Lung (tissue), 12 donors: ENCODE data around the gene DNAJC15. TPM values are rescaled to one million over a fixed set of nuclear protein-coding genes. Genes with fewer than 3 reads are reported as not detected.

ENCODE experiments used
- ATAC-seq: fragments of 200-7000 bp; cut with Tn5 transposase; one replicate; pipeline ENCODE4 v1.9.1; 2020; ENCODE audit warnings: moderate number of reproducible peaks; ENCODE audit not compliant: insufficient read depth, low FRiP score
- DNase-seq, 3 donors: peaks; one replicate each; pipeline ENCODE4 v3.0.0-alpha.2; 2013 to 2017
- H3K27ac ChIP-seq, 2 donors: one replicate each; pipeline ENCODE4 v1.5.1; 2013; ENCODE audit warnings: mild to moderate bottlenecking in 2 of 2, moderate library complexity in 2 of 2, control low read depth in 1 of 2, inconsistent platforms in 1 of 2, low read depth in 1 of 2, low read length in 1 of 2
- H3K27me3 ChIP-seq, 3 donors: one replicate each; pipeline ENCODE4 v1.5.1; 2013; ENCODE audit warnings: low read length in 2 of 3; ENCODE audit not compliant: control insufficient read depth in 3 of 3, insufficient read depth in 3 of 3
- H3K36me3 ChIP-seq, 4 donors: one replicate each; pipeline ENCODE4 v1.5.1; 2013; ENCODE audit warnings: low read length in 4 of 4, mild to moderate bottlenecking in 1 of 4, moderate library complexity in 1 of 4; ENCODE audit not compliant: control insufficient read depth in 4 of 4, insufficient read depth in 4 of 4
- H3K4me1 ChIP-seq, 5 donors: one replicate each; pipeline ENCODE4 v1.5.1; 2013; ENCODE audit warnings: low read length in 5 of 5, mild to moderate bottlenecking in 2 of 5, moderate library complexity in 1 of 5; ENCODE audit not compliant: control insufficient read depth in 5 of 5, insufficient read depth in 5 of 5
- H3K4me3 ChIP-seq: one replicate; pipeline ENCODE4 v1.5.1; 2013; ENCODE audit warnings: mild to moderate bottlenecking, control low read depth, moderate library complexity
- H3K9ac ChIP-seq, 2 donors: one replicate each; pipeline ENCODE4 v1.5.1; 2013; ENCODE audit warnings: low read length in 2 of 2, control low read depth in 1 of 2; ENCODE audit not compliant: insufficient read depth in 1 of 2
- H3K9me3 ChIP-seq, 4 donors: one replicate each; pipeline ENCODE4 v1.5.1; 2013; ENCODE audit warnings: low read length in 3 of 4, mild to moderate bottlenecking in 1 of 4, moderate library complexity in 1 of 4; ENCODE audit not compliant: control insufficient read depth in 4 of 4, insufficient read depth in 3 of 4
- CTCF ChIP-seq: IDR thresholded peaks from 2 replicates; pipeline ENCODE4 v1.5.1; 2012; ENCODE audit warnings: mild to moderate bottlenecking; ENCODE audit errors: control extremely low read depth, extremely low read depth
- WGBS, 2 donors: extraction: QIAGEN DNeasy Blood & Tissue Kit; methylation state at CpG; one replicate each; pipeline ENCODE4 v1.1.7; 2013; 5-methylcytosine and 5-hydroxymethylcytosine counted together
- polyA plus RNA-seq, 2 donors: library from polyadenylated mRNA; stranded (reverse); fragments of 200-250 nt; gene quantifications; one replicate each; pipeline ENCODE4 v1.2.1, GENCODE V29; 2013
- total RNA-seq, 2 donors: library from RNA; depleted of rRNA in 1 of 2; stranded (reverse); fragments of >200 nt in 1 of 2; gene quantifications; one replicate each; pipeline ENCODE4 v1.2.1, GENCODE V29; 2014 to 2021
- donor health status: control.
- donor health status: control.
- donor health status: Bipolar disorder and iron deficiency.
- donor health status: healthy.
- donor health status: DM: yes; HTN: yes; CAD: no.

Gene DNAJC15
- total and polyA plus RNA-seq, 4 donors = 16.8 to 21.8 (median 19.2) TPM

DNA sequence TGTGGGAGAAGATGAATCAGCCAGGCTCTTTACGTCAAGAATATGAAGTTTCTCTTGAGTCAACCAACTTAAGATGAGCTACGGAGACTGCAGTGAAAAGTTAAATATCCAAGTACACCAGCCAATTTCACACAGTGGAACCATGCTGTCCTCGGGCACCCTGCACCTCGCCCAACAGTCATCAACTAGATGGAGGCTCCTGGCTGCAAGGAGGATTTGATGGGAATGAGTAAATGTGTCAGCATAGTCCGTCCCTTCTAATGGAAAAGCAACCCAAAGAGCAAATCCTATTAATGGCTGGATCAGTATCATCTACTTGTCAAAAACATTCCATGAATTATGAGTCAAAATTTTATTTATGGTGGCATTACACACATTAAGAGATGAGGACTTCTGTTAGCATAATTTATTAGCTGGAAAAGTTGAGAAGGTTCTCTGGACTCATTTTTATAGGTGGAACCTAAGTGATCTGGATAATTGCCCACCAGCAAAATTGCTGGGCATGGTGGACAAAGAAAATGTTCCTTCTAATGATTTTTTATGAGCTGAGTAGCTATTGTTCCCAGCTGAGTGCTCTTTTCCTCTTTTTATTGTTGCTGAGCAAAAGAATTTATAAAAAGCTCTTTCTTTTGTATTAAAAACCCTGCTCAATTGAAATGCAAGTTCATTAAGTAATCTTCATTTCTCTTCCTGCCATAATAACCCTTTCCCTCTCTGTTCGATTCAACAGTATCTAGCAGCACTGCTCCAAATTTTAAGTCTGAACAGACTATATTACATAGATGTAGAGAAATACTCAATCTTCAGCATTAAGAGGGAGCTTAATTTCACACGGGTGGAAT is 88.4 kb downstream of the DNAJC15 start:
- 91 to 93% methylated on average over 7 of the region's 7 CpGs for WGBS, 2 donors
- Histone ChIP-seq H3K36me3 (peaks cover 0 to 5% (median 0%) of the 10 kb centered on the region in 4 donors), H3K9ac (no peak overlapping the region), H3K9me3 (no peaks in the 10 kb centered on the region), H3K27ac (no peak overlapping the region), H3K27me3 (no peaks in the 10 kb centered on the region), H3K4me3 (no peak overlapping the region), H3K4me1 (peaks cover 0 to 15% (median 0%) of the 10 kb centered on the region in 5 donors)
- TF ChIP-seq CTCF = no peak
- DNase-seq = no peak
- ATAC-seq = no peak

DNA sequence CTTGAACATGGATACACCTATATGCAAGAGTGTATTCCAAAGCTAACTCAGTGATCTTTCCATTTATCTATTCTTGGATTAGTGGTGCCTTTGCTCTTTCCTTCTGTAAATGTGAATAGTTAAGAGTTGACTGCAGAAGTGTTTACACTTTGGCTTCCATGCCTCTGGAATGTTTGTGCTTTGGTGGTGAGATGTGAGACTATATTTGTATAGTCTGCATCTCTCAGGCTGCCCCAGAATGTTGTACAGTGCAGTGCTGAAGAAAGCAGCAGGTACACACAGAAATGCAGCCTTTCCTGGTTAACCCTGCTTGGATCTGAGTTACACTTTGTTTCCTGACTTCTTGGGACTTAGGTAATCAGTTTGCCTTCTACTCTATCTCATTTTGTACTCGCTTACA is 90.2 kb downstream of the DNAJC15 start:
- peak; percentile 6 for ATAC-seq
- Histone ChIP-seq H3K36me3 (no peaks in the 10 kb centered on the region), H3K9me3 (no peaks in the 10 kb centered on the region), H3K4me3 (no peak overlapping the region), H3K27ac (no peak overlapping the region), H3K27me3 (no peaks in the 10 kb centered on the region), H3K4me1 (peaks cover 0 to 15% (median 0%) of the 10 kb centered on the region in 5 donors), H3K9ac (no peak overlapping the region)
- TF ChIP-seq CTCF = no peak
- 64 to 79% methylated on average over 1 of the region's 1 CpG for WGBS, 2 donors
- DNase-seq = peak in 2 of 3 donors; percentile 38 to 55

GRCh38 chr13:43114504-43114903 is 91.1 kb downstream of the DNAJC15 start:
- Histone ChIP-seq H3K9ac (no peak overlapping the region), H3K36me3 (no peaks in the 10 kb centered on the region), H3K27me3 (no peaks in the 10 kb centered on the region), H3K4me3 (no peak overlapping the region), H3K27ac (no peak overlapping the region), H3K9me3 (peaks cover 0 to 2% (median 0%) of the 10 kb centered on the region in 4 donors), H3K4me1 (peaks cover 0 to 15% (median 0%) of the 10 kb centered on the region in 5 donors)
- DNase-seq (no peak), ATAC-seq (no peak)
- TF ChIP-seq CTCF = no peak
- 90 to 96% methylated on average over 1 of the region's 1 CpG for WGBS, 2 donors
